Activated CD8-positive, alpha-beta T cell treated with anti-CD3 and anti-CD28 coated beads for 36 hours (primary cell): Measurements from ENCODE around the gene PAPOLA. TPM values are rescaled to one million over a fixed set of nuclear protein-coding genes. Genes with fewer than 3 reads are reported as not detected.

Source experiments
- ATAC-seq: fragments of 200-7000 bp; cut with Tn5 transposase; one replicate; pipeline ENCODE4 v1.10.0; 2021; ENCODE audit warnings: mild to moderate bottlenecking, moderate library complexity
- CTCF ChIA-PET: fragments of 350-600 bp; sonication (Branson Sonifier 250); formaldehyde crosslinking; loops from one replicate; lab custom pipeline; 2021; ENCODE audit warnings: antibody characterized with exemption; lab: Charles Lee
- POLR2A ChIA-PET: fragments of 350-600 bp; sonication (Branson Sonifier 250); formaldehyde crosslinking; loops from one replicate; lab custom pipeline; 2021; ENCODE audit warnings: antibody characterized with exemption; lab: Charles Lee
- DNase-seq: peaks from one replicate; pipeline ENCODE4 v3.0.0-alpha.2; 2020
- H3K27ac Mint-ChIP-seq: one replicate; pipeline ENCODE4 v1.8.0; 2021; ENCODE audit warnings: mild to moderate bottlenecking, mixed read lengths
- H3K27me3 Mint-ChIP-seq: one replicate; pipeline ENCODE4 v1.8.0; 2021; ENCODE audit warnings: mixed read lengths
- H3K36me3 Mint-ChIP-seq: one replicate; pipeline ENCODE4 v1.8.0; 2021; ENCODE audit warnings: low read depth, mixed read lengths
- H3K4me1 Mint-ChIP-seq: one replicate; pipeline ENCODE4 v1.8.0; 2021; ENCODE audit warnings: low read depth, mixed read lengths
- H3K4me3 Mint-ChIP-seq: one replicate; pipeline ENCODE4 v1.8.0; 2021; ENCODE audit warnings: mild to moderate bottlenecking, moderate library complexity, mixed read lengths
- H3K9me3 Mint-ChIP-seq: one replicate; pipeline ENCODE4 v1.8.0; 2021; ENCODE audit warnings: mixed read lengths
- intact Hi-C: fragments of 100-400 bp; cut with micrococcal nuclease; formaldehyde crosslinking; loops from one replicate; pipeline ENCODE4 v1.10.0; 2022
- total RNA-seq, 2 experiments: library from RNA; stranded (reverse); gene quantifications; one replicate each; pipeline ENCODE4 v1.2.3, GENCODE V29; 2021
- TF ChIP-seq, protein P1 (sequence below): fragments of 200-600 bp; IDR thresholded peaks from one replicate; pipeline ENCODE4 v1.8.0; 2022; ENCODE audit warnings: antibody characterized with exemption, mild to moderate bottlenecking

The PAPOLA gene
- total RNA-seq, 2 experiments from 2014 or later, result 176 to 178 TPM

GRCh38 chr14:96574633-96575632 lies 72.8 kb downstream of the PAPOLA start:
- ATAC-seq, result no peak

DNA sequence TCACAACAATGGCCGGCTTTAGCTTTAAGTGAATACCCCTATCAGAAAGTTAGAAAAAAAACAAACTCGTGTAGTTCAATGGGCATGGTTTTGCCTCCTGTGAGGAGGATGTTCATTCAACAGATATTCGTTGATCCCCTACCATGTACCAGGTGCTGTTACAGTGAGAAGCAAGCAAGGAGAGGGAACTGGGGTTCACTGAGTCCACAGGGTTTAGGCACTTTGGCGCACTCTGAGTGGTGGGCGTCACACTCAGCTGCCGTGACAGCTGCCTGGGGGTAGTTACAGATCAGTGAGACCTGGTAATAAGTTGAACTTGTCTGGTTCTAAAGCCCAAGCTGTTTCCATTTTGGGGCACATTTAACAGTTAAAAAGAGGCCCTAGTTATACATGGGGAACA lies 74.2 kb downstream of the PAPOLA start:
- ATAC-seq, result no peak
- Mint-ChIP-seq H3K27me3 (no peaks in the 10 kb centered on the region), H3K4me1 (peaks cover 20% of the 10 kb centered on the region), H3K9me3 (no peaks in the 10 kb centered on the region), H3K27ac (no peak overlapping the region), H3K36me3 (peaks cover 13% of the 10 kb centered on the region), H3K4me3 (no peak overlapping the region)
- no peak for DNase-seq
- ChIA-PET CTCF (interaction anchor here (0.7 to 1.6 kb wide), 4 partner anchors 8 to 165 kb away, joined by 3 to 5 read pairs (median 4); no protein-coding TSS in a partner anchor), POLR2A (interaction anchor here (0.6 kb wide), 1 partner anchor 15 kb away, joined by 3 read pairs; no protein-coding TSS in a partner anchor)
- TF ChIP-seq, protein P1, sequence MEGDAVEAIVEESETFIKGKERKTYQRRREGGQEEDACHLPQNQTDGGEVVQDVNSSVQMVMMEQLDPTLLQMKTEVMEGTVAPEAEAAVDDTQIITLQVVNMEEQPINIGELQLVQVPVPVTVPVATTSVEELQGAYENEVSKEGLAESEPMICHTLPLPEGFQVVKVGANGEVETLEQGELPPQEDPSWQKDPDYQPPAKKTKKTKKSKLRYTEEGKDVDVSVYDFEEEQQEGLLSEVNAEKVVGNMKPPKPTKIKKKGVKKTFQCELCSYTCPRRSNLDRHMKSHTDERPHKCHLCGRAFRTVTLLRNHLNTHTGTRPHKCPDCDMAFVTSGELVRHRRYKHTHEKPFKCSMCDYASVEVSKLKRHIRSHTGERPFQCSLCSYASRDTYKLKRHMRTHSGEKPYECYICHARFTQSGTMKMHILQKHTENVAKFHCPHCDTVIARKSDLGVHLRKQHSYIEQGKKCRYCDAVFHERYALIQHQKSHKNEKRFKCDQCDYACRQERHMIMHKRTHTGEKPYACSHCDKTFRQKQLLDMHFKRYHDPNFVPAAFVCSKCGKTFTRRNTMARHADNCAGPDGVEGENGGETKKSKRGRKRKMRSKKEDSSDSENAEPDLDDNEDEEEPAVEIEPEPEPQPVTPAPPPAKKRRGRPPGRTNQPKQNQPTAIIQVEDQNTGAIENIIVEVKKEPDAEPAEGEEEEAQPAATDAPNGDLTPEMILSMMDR, result no peak
- intact Hi-C loops, result no loop called here

More at GRCh38 chr14:96574633-96575632, 72.8 kb downstream of the PAPOLA start:
- DNase-seq, result no peak
- Mint-ChIP-seq H3K27ac (no peak overlapping the region), H3K9me3 (no peaks in the 10 kb centered on the region), H3K4me1 (peaks cover 12% of the 10 kb centered on the region), H3K36me3 (peaks cover 17% of the 10 kb centered on the region), H3K27me3 (no peaks in the 10 kb centered on the region), H3K4me3 (no peak overlapping the region)
- TF ChIP-seq, protein P1, result no peak
- intact Hi-C loops, result no loop called here
- POLR2A ChIA-PET, result no interaction called here
- CTCF ChIA-PET, result interaction anchor here (0.9 to 2.3 kb wide), 4 partner anchors 9 to 167 kb away, joined by 3 to 13 read pairs (median 4); no protein-coding TSS in a partner anchor

GRCh38 chr14:96576937-96577336 lies 74.8 kb downstream of the PAPOLA start:
- H3K4me3 Mint-ChIP-seq, result no peak overlapping the region
- H3K27me3 Mint-ChIP-seq, result no peaks in the 10 kb centered on the region
- H3K36me3 Mint-ChIP-seq, result peaks cover 8% of the 10 kb centered on the region
- ATAC-seq, result no peak
- ChIA-PET CTCF (interaction anchor here (0.7 to 1.6 kb wide), 4 partner anchors 9 to 165 kb away, joined by 3 to 5 read pairs (median 4); no protein-coding TSS in a partner anchor), POLR2A (interaction anchor here (0.6 to 1.0 kb wide), 2 partner anchors 13 to 14 kb away, joined by 3 to 4 read pairs; no protein-coding TSS in a partner anchor)
- TF ChIP-seq, protein P1, result no peak
- DNase-seq, result no peak
- peak overlapping the region; percentile 44 for H3K27ac Mint-ChIP-seq
- intact Hi-C loops, result no loop called here
- H3K9me3 Mint-ChIP-seq, result no peaks in the 10 kb centered on the region
- H3K4me1 Mint-ChIP-seq, result peaks cover 20% of the 10 kb centered on the region

DNA sequence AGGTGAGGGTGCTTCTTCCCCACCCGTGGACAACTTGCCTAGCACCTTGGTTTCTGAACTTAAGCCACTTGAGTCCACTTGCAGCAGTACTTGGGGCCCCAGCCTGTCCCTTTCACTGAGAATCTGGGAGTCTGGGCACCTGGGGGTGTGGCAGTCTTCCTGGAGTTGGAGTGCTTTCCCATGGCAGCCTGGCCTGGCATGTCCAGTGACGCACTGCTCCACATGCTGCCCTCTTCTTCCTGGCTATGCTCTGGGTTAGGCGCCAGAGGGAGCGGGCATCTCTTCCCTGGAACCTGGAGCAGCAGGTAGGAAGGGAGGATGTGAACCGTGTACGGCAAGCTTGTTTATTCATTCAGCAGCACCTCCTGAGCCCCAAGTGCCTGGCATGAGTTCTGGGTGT lies 76.4 kb downstream of the PAPOLA start:
- H3K27ac Mint-ChIP-seq, result no peak overlapping the region

More for the DNA sequence above, 76.4 kb downstream of the PAPOLA start:
- Mint-ChIP-seq H3K9me3 (no peaks in the 10 kb centered on the region), H3K4me3 (no peak overlapping the region), H3K4me1 (peaks cover 20% of the 10 kb centered on the region), H3K36me3 (no peaks in the 10 kb centered on the region), H3K27me3 (peaks cover 2% of the 10 kb centered on the region)
- intact Hi-C loops, result no loop called here
- TF ChIP-seq, protein P1, result no peak
- ATAC-seq (no peak), DNase-seq (no peak)
- POLR2A ChIA-PET, result interaction anchor here (1.0 kb wide), 1 partner anchor 20 kb away, joined by 3 read pairs; no protein-coding TSS in a partner anchor
- CTCF ChIA-PET, result interaction anchor here (0.8 kb wide), 1 partner anchor 162 kb away, joined by 3 read pairs; no protein-coding TSS in a partner anchor
